CD4-positive, alpha-beta T cell treated with Interleukin-12 subunit alpha and Interleukin-12 subunit beta, for 1 hour (primary cell): ENCODE data around the gene CCND1.
A peak's percentile ranks its signal among the peaks of the same experiment; 100 is the strongest.
"Not testable (repeated sequence)": the region's sequence is repeated elsewhere in the genome, so short reads cannot be mapped to it uniquely, and the experiment has no call there.

Experiments used
- DNase-seq: peaks from one replicate; pipeline ENCODE4 v3.0.0-alpha.2; 2020

The CCND1 gene

DNA sequence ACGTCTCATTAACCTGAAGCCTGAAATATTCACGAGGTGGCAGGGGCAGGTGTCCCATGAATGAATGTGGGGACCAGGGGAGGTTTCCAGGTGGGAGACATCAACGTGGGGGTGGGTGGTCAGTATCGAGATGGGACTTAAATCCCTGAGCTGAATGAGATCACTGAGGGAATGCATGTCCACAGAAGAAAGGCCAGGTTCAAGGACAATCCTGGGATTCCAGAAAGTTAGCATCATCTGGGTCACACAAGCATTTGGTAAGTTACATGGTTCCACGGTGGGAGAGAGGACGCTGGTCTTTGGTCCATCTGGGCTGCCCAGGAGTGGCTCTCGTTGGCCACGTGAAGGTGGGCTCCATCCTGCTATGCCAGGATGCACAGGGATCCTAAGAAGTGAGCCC is 22.7 kb upstream of the CCND1 start:
- DNase-seq, result no peak

GRCh38 chr11:69620683-69621290 is 20.2 kb upstream of the CCND1 start:
- DNase-seq, result no peak

DNA sequence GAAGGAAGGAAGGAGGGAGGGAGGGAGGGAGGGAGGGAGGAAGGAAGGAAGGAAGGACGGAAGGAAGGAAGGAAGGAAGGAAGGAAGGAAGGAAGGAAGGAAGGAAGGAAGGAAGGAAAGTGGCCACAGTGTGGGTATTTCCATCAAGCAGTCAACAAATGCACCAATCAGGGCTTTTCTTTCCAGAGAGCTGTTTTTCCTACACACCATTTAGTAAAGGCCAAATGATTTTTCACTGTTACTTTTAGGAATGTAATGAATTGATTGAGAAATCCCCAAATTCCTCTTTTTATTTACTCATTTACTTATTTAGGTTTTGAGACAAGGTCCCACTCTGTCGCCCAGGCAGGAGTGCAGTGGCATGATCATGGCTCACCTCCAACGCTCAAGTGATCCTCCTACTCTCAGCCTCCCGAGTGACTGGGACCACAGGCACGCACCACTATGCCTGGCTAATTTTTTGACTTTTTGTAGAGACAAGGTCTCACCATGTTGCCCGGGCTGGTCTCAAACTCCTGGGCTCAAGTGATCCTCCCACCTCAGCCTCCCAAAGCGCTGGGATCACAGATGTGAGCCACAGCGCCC is 18.8 kb upstream of the CCND1 start:
- DNase-seq, result not testable (repeated sequence)

- no peak for DNase-seq
Measured at GRCh38 chr11:69624293-69624692, 16.7 kb upstream of the CCND1 start.

- no peak for DNase-seq
Measured at GRCh38 chr11:69625476-69625875, 15.5 kb upstream of the CCND1 start.

- DNase-seq, result no peak
Measured at GRCh38 chr11:69627551-69627950, 13.4 kb upstream of the CCND1 start.

DNA sequence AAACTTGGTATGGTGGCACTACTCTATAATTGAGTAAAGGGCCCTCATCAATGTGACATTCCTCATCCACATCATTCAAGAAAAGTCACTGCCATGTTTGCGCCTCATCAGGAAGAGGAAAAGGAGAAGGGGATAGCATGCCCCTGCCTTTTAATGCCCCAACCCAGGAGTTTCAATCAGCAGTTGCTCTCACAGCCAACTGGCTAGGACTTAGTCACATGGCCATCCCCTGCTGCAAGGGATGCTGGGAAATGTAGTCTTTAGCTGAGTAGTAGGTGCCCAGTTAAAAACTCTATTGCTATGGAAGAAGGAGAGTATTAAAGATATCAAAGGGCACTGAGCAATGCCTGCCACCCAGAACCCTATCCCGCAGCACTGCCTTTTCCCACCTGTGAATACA is 10.9 kb upstream of the CCND1 start:
- no peak for DNase-seq

- DNase-seq, result no peak
Measured at GRCh38 chr11:69630424-69630823, 10.5 kb upstream of the CCND1 start.

DNA sequence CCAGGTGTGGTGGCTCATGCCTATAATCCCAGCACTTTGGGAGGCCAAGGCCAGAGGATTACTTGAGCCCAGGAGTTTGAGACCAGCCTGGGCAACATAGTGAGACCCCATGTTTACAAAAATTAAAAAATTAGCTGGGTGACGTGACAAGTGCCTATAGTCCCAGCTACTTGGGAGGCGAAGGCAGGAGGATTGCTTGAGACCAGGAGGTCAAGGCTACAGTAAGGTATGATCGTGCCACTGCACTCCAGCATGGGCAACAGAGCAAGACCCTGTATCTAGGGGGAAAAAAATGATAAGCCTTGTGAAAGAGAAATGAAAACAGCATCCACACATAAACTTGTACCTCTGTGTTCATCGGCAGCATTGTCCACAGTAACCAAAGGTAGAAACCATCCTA is 8.1 kb upstream of the CCND1 start:
- DNase-seq, result no peak

DNA sequence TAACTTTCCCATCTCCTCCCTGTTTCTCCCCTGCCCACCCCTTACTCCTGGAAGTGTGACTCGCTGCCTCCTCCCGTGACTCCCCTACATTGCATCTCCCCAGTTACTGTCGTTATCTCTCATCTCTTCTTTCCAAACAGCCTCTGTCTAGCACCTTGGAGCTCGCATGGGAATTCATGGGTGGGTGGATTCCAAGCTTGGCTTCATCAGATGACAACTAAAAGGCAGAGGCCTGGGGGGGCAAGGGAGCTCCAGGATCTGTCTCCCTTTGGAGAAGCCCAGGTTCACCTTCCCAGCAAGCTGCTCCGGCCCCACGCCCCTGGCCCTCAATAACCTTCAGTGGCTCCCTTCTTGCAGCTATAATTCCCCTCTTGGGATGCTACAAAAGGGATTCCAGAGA is 6.9 kb upstream of the CCND1 start:
- DNase-seq, result no peak

DNA sequence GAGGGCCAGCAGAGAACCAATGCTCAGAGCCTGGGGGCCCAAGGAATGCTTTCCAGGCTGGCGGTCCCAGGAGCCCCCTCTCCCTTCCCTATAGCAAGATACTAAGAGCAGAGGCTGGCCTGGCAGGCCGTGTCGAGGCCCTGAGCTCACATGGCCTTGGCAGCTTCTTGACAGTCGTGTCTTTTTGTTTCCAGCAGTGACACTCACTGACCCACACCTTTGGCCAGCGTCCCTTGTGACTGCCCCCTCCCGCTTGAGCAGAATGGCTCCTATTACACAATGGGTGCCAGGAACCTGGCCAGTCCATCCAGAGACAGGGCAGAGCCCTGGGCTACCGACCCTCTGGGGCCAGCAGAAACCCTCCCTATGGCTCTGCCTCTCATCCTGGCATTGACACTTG is 6.4 kb upstream of the CCND1 start:
- DNase-seq, result no peak

GRCh38 chr11:69635195-69635594 is 5.8 kb upstream of the CCND1 start:
- DNase-seq, result no peak

GRCh38 chr11:69635804-69636511 is 5.0 kb upstream of the CCND1 start:
- no peak for DNase-seq

DNA sequence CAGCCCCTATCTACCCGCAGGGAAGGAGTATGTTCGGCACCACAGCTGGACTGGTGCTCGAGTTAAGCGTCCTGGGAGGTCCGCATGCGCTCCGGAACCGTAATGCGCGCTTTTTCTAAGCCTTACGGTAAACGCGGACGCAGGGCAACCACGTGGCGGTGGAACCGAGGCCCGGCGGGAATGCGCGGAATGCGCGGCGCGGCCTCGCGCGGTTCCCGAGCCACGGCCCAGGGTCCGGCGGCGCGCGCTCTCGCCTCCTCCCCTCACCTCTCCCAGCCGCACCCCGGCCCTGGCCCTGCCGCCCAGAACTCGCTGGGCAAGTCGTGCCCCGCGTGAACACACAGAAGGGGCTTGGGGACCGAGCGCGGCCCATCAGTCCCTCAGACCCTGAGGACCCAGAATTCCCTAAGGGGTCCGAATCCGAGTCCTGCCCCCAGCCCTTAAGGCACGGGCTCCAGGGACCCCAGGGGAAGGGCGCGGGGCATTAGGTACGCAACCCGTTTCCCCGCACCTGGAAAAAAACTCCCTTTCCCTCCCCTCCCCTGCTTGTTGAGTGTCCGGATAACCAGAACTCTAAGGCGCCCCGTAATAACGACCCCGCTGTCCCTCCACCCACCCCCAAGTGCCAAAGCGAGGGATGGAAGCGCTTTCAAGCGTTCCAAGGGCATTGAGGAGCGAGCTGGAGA is 4.3 kb upstream of the CCND1 start:
- DNase-seq, result no peak

DNA sequence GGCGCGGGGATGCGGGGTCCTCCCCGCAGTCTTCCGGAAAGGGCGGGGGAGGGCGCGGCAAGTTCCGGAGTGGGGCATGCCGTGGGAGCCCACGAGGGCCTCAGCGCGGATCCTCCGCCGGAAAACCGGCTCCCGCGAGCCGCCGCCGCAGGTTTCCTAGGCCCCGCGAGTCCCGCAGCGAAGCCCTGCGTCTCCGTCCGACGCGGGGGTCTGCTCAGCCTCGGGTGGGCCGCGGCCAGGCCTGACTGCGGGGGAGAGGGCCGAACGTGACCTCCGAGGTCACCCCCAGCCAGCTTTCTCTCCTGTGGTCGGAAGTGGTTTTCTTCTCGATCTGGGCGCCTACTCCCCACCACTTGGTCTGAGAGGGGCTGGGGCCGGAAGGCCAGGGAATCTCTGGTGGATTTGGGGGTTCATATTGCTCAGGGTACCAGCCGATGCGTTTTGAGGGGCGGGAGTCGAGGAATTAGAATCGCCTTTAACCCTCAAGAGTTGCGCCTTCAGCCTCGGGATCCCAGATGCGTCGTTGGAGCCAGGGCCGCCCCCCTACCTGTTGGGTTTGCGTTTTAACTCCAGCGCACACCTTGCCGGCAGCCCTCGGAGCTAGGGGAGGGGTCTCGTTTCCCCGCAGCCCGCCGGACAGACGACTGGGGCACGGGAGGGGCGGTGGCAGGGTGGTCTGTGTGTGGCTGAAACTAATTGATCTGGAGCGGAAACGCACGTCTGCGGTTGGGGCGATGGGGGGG is 3.6 kb upstream of the CCND1 start:
- DNase-seq, result no peak

- DNase-seq, result no peak
Measured at GRCh38 chr11:69637941-69638871, 2.8 kb upstream of the CCND1 start.

GRCh38 chr11:69638941-69639681 is 1.8 kb upstream of the CCND1 start:
- DNase-seq, result peak; percentile 7

DNA sequence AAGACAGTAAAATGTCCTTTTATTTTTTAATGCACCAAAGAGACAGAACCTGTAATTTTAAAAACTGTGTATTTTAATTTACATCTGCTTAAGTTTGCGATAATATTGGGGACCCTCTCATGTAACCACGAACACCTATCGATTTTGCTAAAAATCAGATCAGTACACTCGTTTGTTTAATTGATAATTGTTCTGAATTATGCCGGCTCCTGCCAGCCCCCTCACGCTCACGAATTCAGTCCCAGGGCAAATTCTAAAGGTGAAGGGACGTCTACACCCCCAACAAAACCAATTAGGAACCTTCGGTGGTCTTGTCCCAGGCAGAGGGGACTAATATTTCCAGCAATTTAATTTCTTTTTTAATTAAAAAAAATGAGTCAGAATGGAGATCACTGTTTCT is 1.1 kb upstream of the CCND1 start:
- no peak for DNase-seq

DNA sequence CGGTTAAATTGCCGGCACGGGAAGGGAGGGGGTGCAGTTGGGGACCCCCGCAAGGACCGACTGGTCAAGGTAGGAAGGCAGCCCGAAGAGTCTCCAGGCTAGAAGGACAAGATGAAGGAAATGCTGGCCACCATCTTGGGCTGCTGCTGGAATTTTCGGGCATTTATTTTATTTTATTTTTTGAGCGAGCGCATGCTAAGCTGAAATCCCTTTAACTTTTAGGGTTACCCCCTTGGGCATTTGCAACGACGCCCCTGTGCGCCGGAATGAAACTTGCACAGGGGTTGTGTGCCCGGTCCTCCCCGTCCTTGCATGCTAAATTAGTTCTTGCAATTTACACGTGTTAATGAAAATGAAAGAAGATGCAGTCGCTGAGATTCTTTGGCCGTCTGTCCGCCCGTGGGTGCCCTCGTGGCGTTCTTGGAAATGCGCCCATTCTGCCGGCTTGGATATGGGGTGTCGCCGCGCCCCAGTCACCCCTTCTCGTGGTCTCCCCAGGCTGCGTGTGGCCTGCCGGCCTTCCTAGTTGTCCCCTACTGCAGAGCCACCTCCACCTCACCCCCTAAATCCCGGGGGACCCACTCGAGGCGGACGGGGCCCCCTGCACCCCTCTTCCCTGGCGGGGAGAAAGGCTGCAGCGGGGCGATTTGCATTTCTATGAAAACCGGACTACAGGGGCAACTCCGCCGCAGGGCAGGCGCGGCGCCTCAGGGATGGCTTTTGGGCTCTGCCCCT is 529 bp upstream of the CCND1 start:
- no peak for DNase-seq

DNA sequence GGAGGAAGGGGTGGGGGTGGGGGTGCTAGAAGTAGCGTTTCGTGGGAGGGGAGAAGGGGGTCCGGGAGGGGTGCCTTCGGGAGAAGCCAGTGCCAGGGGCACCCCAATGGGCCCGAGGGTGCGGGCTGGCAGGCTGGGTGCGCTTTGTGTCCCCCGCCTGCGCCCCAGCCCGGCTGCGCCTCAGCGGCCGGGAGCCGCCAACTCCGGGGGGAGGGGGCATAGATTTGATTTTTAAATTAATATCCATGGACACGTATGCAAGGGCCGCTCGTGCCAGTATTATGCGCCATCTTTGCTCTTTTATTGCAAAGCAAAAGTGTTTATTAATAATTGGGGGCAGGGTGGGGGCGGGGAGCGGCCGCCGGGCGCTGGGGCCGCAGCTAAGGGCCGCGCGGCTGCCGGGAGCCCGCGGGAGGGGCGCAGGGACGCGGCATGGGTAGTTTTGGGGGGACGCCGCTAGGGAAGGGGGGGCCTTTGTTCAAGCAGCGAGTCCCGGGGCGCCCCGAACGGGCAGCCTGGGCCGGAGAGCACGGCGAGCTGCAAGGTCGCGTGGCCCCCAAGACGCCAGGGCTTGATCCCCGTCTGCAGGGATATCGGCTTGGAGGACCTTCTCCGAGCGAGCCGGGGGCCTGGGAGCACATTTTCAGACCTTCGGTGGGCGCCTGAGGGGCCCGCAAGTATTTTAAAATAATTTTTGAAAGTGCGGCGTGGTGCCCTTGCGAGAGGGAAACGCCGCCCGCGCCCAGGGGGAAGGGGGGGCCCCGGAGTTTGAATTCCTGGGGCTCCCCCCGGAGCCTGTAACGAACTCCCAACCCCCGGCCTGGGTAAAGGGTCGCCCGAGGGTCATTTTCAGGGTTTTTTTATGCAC is 959 bp downstream of the CCND1 start:
- DNase-seq, result no peak
